GM23338 (cell line): ENCODE measurements around the gene EXOC6B. TPM values are rescaled to one million over a fixed set of nuclear protein-coding genes. Genes with fewer than 3 reads are reported as not detected.

Source experiments
- ATAC-seq: fragments of 200-7000 bp; cut with Tn5 transposase; 3 replicates; pipeline ENCODE4 v1.9.1; 2020
- DNase-seq: peaks from one replicate; pipeline ENCODE4 v3.0.0-alpha.2; 2015; ENCODE audit warnings: low spot score
- H2AFZ ChIP-seq: fragments of 200-600 bp; sonication (generic); 2 replicates; pipeline ENCODE4 v1.8.0; 2016; ENCODE audit warnings: antibody characterized with exemption, mild to moderate bottlenecking, moderate library complexity
- H3F3A ChIP-seq: fragments of 200-600 bp; sonication (generic); replicated peaks from 2 replicates; pipeline ENCODE4 v1.8.0; 2017; ENCODE audit warnings: antibody characterized with exemption, mixed run types, low read depth
- H3K27ac ChIP-seq: fragments of 200-600 bp; sonication (generic); 2 replicates; pipeline ENCODE4 v1.6.1; 2016; ENCODE audit warnings: low read depth
- H3K27me3 ChIP-seq: fragments of 200-600 bp; sonication (generic); 2 replicates; pipeline ENCODE4 v1.8.0; 2016; ENCODE audit warnings: mild to moderate bottlenecking, mixed run types, moderate library complexity; ENCODE audit not compliant: insufficient read depth
- H3K36me3 ChIP-seq: fragments of 200-600 bp; sonication (generic); 2 replicates; pipeline ENCODE4 v1.8.0; 2016; ENCODE audit warnings: mild to moderate bottlenecking; ENCODE audit not compliant: insufficient read depth
- H3K4me1 ChIP-seq: fragments of 200-600 bp; sonication (generic); 2 replicates; pipeline ENCODE4 v1.8.0; 2016; ENCODE audit warnings: mild to moderate bottlenecking, moderate library complexity; ENCODE audit not compliant: insufficient read depth
- H3K4me2 ChIP-seq: fragments of 200-600 bp; sonication (generic); 2 replicates; pipeline ENCODE4 v1.7.1; 2017; ENCODE audit warnings: mixed run types
- H3K4me3 ChIP-seq: fragments of 200-600 bp; sonication (generic); 2 replicates; pipeline ENCODE4 v1.6.1; 2016; ENCODE audit warnings: mixed run types
- H3K79me2 ChIP-seq: fragments of 200-600 bp; sonication (generic); replicated peaks from 2 replicates; pipeline ENCODE4 v1.8.0; 2017; ENCODE audit warnings: mild to moderate bottlenecking; ENCODE audit not compliant: insufficient read depth
- H3K9me2 ChIP-seq: fragments of 200-600 bp; sonication (generic); 2 replicates; pipeline ENCODE4 v1.8.0; 2017; ENCODE audit not compliant: insufficient read depth
- H4K20me1 ChIP-seq: fragments of 200-600 bp; sonication (generic); replicated peaks from 2 replicates; pipeline ENCODE4 v1.8.0; 2017; ENCODE audit warnings: mild to moderate bottlenecking; ENCODE audit not compliant: insufficient read depth
- H3K27ac Mint-ChIP-seq: 2 replicates; pipeline ENCODE4 v1.8.0; 2020; ENCODE audit warnings: inconsistent platforms, mild to moderate bottlenecking, moderate library complexity, mixed read lengths
- H3K27me3 Mint-ChIP-seq: 3 replicates; pipeline ENCODE4 v1.8.0; 2022; ENCODE audit warnings: low read depth, mild to moderate bottlenecking, moderate library complexity, mixed read lengths, inconsistent platforms; ENCODE audit not compliant: insufficient read depth, poor library complexity
- H3K36me3 Mint-ChIP-seq: 3 replicates; pipeline ENCODE4 v1.8.0; 2021; ENCODE audit warnings: low read depth, mild to moderate bottlenecking, inconsistent platforms, moderate library complexity, mixed read lengths
- H3K4me1 Mint-ChIP-seq: 3 replicates; pipeline ENCODE4 v1.8.0; 2020; ENCODE audit warnings: mild to moderate bottlenecking, inconsistent platforms, mixed read lengths
- H3K4me3 Mint-ChIP-seq: 3 replicates; pipeline ENCODE4 v1.8.0; 2021; ENCODE audit warnings: moderate library complexity, mild to moderate bottlenecking, inconsistent platforms, mixed read lengths
- H3K9me3 Mint-ChIP-seq: 3 replicates; pipeline ENCODE4 v1.8.0; 2020; ENCODE audit warnings: moderate library complexity, mild to moderate bottlenecking, inconsistent platforms, mixed read lengths
- JUNB ChIP-seq: IDR thresholded peaks from one replicate; pipeline ENCODE4 v1.6.1; 2016; ENCODE audit warnings: antibody characterized with exemption; ENCODE audit not compliant: unreplicated experiment
- POLR2AphosphoS5 ChIP-seq: IDR thresholded peaks from 2 replicates; pipeline ENCODE4 v1.6.1; 2016; ENCODE audit warnings: antibody characterized with exemption, low read depth
- REST ChIP-seq: IDR thresholded peaks from one replicate; pipeline ENCODE4 v1.6.1; 2018; ENCODE audit warnings: antibody characterized with exemption; ENCODE audit not compliant: unreplicated experiment
- STAT1 ChIP-seq: IDR thresholded peaks from one replicate; pipeline ENCODE4 v1.6.1; 2016; ENCODE audit warnings: antibody characterized with exemption; ENCODE audit not compliant: unreplicated experiment
- ZNF331 ChIP-seq: fragments of 250-450 bp; sonication (Bioruptor Pico); IDR thresholded peaks from 2 replicates; pipeline ENCODE4 v1.5.0; 2020; ENCODE audit warnings: low read depth, mild to moderate bottlenecking, moderate library complexity
- ZNF462 ChIP-seq: fragments of 250-450 bp; sonication (Bioruptor Pico); IDR thresholded peaks from 2 replicates; pipeline ENCODE4 v1.5.0; 2020; ENCODE audit warnings: mild to moderate bottlenecking, moderate library complexity
- polyA plus RNA-seq: library from polyadenylated mRNA; unstranded; fragments of >200 nt; fragmentation: Nextera tagmentation; extraction: Ambion mirVana; gene quantifications from 2 replicates; pipeline ENCODE4 v1.2.1, GENCODE V29; 2016
- total RNA-seq: library from RNA; depleted of rRNA; stranded (reverse); fragments of >200 nt; shearing (Covaris generic); gene quantifications from 2 replicates; pipeline ENCODE4 v1.2.3, GENCODE V29; 2014

EXOC6B gene
- total and polyA plus RNA-seq, 2 experiments from 2014 or later, result 7.2 to 45.9 TPM

GRCh38 chr2:72712304-72712703 lies 113.5 kb downstream of the EXOC6B start:
- no peak for TF ChIP-seq ZNF462 (CRISPR knock-in tag)
- no peak for TF ChIP-seq STAT1
- 0 out of 2 replicates have a peak, but pooled peaks cover 10% of the 10 kb centered on the region for H4K20me1 ChIP-seq
- Mint-ChIP-seq H3K27ac (no peak overlapping the region), H3K4me1 (no peaks in the 10 kb centered on the region), H3K4me3 (no peak overlapping the region), H3K27me3 (no peaks in the 10 kb centered on the region), H3K9me3 (no peaks in the 10 kb centered on the region), H3K36me3 (no peaks in the 10 kb centered on the region)
- ATAC-seq, result no peak
- H3K9me2 ChIP-seq, result no peaks in the 10 kb centered on the region
- H3K36me3 ChIP-seq, result no peaks in the 10 kb centered on the region
- no peaks in the 10 kb centered on the region for H3K27me3 ChIP-seq
- H3F3A ChIP-seq, result no peaks in the 10 kb centered on the region
- H3K4me3 ChIP-seq, result no peak overlapping the region
- H3K79me2 ChIP-seq, result no peaks in the 10 kb centered on the region
- no peak for DNase-seq
- H3K4me2 ChIP-seq, result no peak overlapping the region
- H2AFZ ChIP-seq, result no peak overlapping the region
- no peak overlapping the region for H3K27ac ChIP-seq
- H3K4me1 ChIP-seq, result no peaks in the 10 kb centered on the region

- no peaks in the 10 kb centered on the region for H3K36me3 Mint-ChIP-seq
- no peaks in the 10 kb centered on the region for H3K36me3 ChIP-seq
- TF ChIP-seq POLR2AphosphoS5, result no peak
- TF ChIP-seq ZNF331 (CRISPR knock-in tag), result no peak
- TF ChIP-seq JUNB, result no peak
- no peak for TF ChIP-seq REST
- no peaks in the 10 kb centered on the region for H3K9me3 Mint-ChIP-seq
- no peaks in the 10 kb centered on the region for H3K27me3 ChIP-seq
- no peak for DNase-seq
- no peaks in the 10 kb centered on the region for H3K4me1 ChIP-seq
- no peaks in the 10 kb centered on the region for H3K9me2 ChIP-seq
- no peak for ATAC-seq
- no peak overlapping the region for H3K27ac ChIP-seq
- H3F3A ChIP-seq, result no peaks in the 10 kb centered on the region
- no peaks in the 10 kb centered on the region for H3K27me3 Mint-ChIP-seq
- H4K20me1 ChIP-seq, result 0 out of 2 replicates have a peak, but pooled peaks cover 10% of the 10 kb centered on the region
- H3K4me3 Mint-ChIP-seq, result no peak overlapping the region
- H3K4me3 ChIP-seq, result no peak overlapping the region
- H2AFZ ChIP-seq, result no peak overlapping the region
- no peak overlapping the region for H3K27ac Mint-ChIP-seq
- H3K4me1 Mint-ChIP-seq, result no peaks in the 10 kb centered on the region
- H3K79me2 ChIP-seq, result no peaks in the 10 kb centered on the region
- H3K4me2 ChIP-seq, result no peak overlapping the region
Observed at GRCh38 chr2:72710418-72711152, 115.2 kb downstream of the EXOC6B start.
